Frontal cortex (tissue), 4 donors: ENCODE results near the gene NFKB2. TPM values are rescaled to one million over a fixed set of nuclear protein-coding genes. Genes with fewer than 3 reads are reported as not detected.

Experiments used
- DNase-seq, 2 donors: peaks; one replicate each; pipeline ENCODE4 v3.0.0; 2012; ENCODE audit warnings: low spot score in 2 of 2
- FAIRE-seq: peaks from 2 replicates; lab custom pipeline; 2012; peaks lifted over from hg19 to GRCh38; lab: Jason Lieb, UNC
- small RNA-seq: library from RNA; depleted of rRNA; stranded (forward); fragments of <200 nt; gene quantifications from one replicate; pipeline ENCODE3, GENCODE V24; 2014
- total RNA-seq: library from RNA; depleted of rRNA; stranded (reverse); fragments of >200 nt; gene quantifications from one replicate; pipeline ENCODE4 v1.2.3, GENCODE V29; 2014
- donor health status: control.
- donor health status: control.
- donor health status: control.

Gene NFKB2
- total RNA-seq, 1 donor from 2014 or later, result 0.41 TPM

- FAIRE-seq, result no peak
- no peak for DNase-seq
Observed at GRCh38 chr10:102438374-102438773, 42.9 kb downstream of the NFKB2 start.

DNA sequence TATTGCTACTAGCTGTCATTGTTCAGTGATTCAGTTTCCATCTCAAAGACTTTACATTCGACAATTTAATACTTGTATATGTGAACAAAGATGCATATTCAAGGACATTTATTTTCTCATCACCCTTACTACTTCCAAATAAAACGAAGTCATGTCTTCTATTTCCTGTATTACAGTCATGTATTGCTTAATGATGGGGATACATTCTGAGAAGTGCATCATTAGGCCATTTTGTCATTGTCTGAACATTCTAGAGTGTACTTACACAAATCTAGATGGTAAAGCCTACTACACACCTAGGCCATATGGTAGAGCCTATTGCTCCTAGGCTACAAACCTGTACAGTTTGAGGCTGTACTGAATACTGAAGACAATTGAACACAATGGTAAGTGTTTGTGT, 49.3 kb downstream of the NFKB2 start:
- FAIRE-seq, result no peak
- DNase-seq, result no peak

DNA sequence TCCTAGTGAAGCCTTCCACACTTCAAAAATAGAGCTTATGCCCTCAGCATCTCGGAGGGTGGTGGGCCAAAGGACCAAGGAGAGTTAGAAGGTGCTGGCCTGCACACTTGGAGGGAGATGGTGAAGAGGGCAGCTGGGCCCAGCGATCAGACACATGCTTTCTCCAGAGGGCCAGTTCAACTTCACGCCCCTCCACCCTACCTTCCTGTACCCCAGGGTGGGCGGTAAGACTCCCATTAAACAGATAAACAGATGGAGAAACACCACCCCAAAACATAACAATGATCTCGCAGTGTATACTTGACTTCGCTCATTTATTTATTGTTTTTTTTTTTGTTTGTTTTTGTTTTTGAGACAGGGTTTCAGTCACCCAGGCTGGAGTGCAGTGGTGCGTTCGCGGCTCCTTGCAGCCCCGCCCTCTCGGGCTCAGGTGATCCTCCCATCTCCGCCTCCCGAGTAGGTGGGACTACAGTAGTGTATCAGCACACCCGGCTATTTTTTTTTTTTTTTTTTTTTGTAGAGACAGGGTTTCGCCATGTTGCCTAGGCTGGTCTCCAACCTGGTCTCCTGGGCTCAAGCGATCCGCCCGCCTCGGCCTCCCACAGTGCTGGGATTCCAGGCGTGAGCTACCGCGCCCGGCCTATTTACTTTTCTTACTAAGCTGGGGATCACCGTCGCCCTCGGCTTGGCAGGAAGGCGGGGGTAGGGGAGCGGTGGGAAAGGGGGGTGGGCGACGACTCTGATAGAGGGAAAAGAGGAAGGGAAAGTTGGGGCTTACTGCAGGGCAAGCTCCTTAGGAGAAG, 54.0 kb downstream of the NFKB2 start:
- DNase-seq, result no peak
- FAIRE-seq, result no peak

DNA sequence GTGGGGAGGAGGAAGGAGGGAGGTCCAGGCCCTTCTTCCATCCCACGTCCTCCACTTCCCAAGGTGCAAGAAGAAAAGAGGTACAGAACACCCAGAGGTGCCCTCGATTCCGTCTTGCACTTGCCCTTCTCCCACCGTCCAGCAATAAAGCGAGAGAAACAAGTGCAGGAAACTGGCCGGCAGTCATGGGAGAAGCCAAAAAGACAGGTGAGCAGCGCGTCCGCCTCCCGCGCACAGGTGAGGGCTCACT, 54.5 kb downstream of the NFKB2 start:
- FAIRE-seq, result no peak
- no peak for DNase-seq

GRCh38 chr10:102450374-102451104, 55.0 kb downstream of the NFKB2 start:
- DNase-seq (peak; percentile 81 to 88), FAIRE-seq (no peak)

DNA sequence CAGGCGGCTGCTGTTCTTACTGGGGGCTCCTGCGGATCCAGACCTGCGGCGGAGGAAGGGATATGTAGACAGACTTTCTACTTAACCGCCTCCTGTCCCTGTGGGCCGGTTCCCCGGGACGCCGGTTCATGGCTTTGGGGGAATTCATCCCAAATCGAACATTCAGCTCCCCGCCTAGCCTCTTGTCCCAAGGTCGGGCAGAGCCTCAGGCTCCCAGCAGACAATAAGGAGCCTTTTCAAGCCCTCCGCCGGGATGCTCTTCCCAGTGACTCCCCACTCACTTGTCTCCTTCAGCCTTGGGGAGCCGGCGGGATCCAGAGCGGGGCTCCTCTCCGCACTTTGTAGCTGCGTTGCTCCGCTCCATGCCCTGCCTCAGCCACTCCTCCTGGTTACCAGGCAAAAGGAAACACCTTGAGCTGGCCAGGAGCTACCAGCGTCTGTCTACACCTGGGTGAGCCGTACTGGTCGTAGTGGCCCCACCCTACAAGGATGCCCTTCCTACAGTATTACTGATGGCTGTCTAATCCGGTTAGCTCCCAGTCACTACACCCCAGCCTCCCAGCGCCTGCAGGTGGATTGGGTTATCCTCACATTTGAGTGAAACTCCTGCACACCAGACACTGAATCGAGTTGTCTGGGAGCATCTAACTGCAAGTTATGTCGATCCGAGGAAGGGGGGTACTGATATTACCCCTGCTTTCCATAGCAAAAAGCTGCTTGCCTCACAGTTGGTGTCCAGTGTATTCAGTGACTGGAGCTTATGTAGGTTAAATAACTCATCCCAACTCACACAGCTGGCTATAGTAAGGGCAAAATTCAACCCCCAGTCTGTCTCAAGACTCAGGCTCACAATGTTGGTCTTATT, 55.8 kb downstream of the NFKB2 start, which contains the start of gene C10orf95:
Gene C10orf95, minus strand, starts transcription at position 439 of the 865 bp plus-strand sequence. CDS start 450 bp downstream, outside the sequence.
- FAIRE-seq, result no peak

More for the DNA sequence above, 55.8 kb downstream of the NFKB2 start, which contains the start of gene C10orf95:
- DNase-seq, result no peak

Small RNAs within 50 kb of the gene (small RNA-seq; reads per million reads assigned to genes)
- gene MIR146B, result 246 reads per million, percentile 98 among the genes with 10 or more reads in this experiment

Other genes with a start within 250 kb of the NFKB2 start
- 40.8 TPM for gene NOLC1, start 243.3 kb upstream of the NFKB2 start, total RNA-seq
- not detected for gene ELOVL3, start 169.4 kb upstream of the NFKB2 start, total RNA-seq
- gene PITX3, start 154.2 kb upstream of the NFKB2 start, total RNA-seq, result not detected
- gene GBF1, start 150.2 kb upstream of the NFKB2 start, total RNA-seq, result 14.7 TPM
- gene PSD, start 23.1 kb downstream of the NFKB2 start, total RNA-seq, result 98.2 TPM
- 13.5 TPM for gene FBXL15, start 25.1 kb downstream of the NFKB2 start, total RNA-seq
- gene CUEDC2, start 36.9 kb downstream of the NFKB2 start, total RNA-seq, result 53.0 TPM
- 0.82 TPM for gene C10orf95, start 55.8 kb downstream of the NFKB2 start, total RNA-seq
- 238 TPM for gene ACTR1A, start 107.0 kb downstream of the NFKB2 start, total RNA-seq
- gene SUFU, start 108.3 kb downstream of the NFKB2 start, total RNA-seq, result 2.9 TPM
- 30.2 TPM for gene TRIM8, start 248.8 kb downstream of the NFKB2 start, total RNA-seq